Measurements from ENCODE around the gene KLHL14.

DNA sequence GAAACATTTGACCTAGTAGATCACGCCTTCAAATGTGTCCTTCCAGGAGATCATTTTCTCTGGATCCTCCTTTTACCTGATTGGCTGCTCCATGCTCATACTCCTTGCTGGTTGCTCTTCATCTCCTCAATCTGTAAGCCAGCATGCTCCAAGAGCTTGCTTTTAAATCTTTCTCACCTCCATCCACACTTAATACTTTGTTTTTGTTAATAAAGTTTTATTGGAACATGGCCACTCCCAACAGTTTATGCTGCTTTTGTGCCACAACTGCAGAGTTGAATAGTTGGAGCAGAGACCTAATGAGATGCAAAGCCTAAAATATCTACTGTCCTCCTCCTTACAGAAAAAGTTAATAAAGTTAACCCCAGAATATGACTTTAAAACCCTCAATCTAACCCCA is 60.0 kb downstream of the KLHL14 start:
- TF ChIP-seq SUZ12 (IDR thresholded peaks at IDR 0.05; ENCODE audit: extremely low read depth, insufficient read depth, insufficient read length) (no peak), YY1 (IDR thresholded peaks at IDR 0.05; ENCODE audit: insufficient read depth, insufficient read length) (no peak)
